SK-MEL-5 (cell line): Measurements from ENCODE around the gene CABLES1. TPM values are rescaled to one million over a fixed set of nuclear protein-coding genes. Genes with fewer than 3 reads are reported as not detected.

ENCODE experiments used
- DNase-seq: peaks from one replicate; pipeline ENCODE4 v3.0.0-alpha.2; 2016; ENCODE audit warnings: low read depth, low spot score
- in situ Hi-C: cut with HindIII; loops from 2 replicates; pipeline ENCODE4 v1.10.0; 2016; ENCODE audit warnings: low sequenced_read_pairs, high pct_unique_total_duplicates, low pct_unique_long_range_greater_than_20kb
- total RNA-seq: library from RNA; depleted of rRNA; stranded (reverse); fragments of >200 nt; shearing (Covaris generic); gene quantifications from 2 replicates; pipeline ENCODE4 v1.2.3, GENCODE V29; 2014

The CABLES1 gene
- total RNA-seq, 1 experiment from 2014 or later = 101 TPM

DNA sequence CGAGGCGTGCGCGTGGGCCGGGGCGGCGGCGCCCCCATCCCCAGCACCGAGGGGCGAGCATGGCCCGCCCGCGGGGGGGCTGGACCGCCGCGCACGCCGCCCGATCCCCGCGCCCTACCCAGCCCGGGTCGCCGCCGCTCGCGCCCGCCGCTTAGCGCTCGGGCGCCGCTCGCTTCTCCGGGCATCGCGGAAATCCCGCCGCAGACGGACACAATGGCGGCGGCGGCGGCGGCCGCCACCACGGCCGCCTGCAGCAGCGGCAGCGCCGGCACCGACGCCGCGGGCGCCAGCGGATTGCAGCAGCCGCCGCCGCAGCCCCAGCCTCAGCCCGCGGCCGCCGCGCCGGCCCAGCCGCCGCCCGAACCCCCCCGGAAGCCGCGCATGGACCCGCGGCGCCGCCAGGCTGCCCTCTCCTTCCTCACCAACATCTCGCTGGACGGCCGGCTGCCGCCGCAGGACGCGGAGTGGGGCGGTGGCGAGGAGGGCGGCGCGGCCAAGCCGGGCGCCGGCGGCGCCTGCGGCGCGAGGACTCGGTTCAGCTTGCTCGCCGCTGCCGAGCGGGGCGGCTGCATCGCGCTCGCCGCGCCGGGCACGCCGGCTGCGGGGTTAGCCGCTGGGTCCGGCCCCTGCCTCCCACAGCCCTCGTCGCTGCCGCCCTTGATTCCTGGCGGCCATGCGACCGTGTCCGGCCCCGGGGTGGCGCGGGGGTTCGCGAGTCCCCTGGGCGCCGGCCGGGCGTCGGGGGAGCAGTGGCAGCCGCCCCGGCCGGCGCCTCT, 453 bp downstream of the CABLES1 start:
- in situ Hi-C loops = no loop called here
- DNase-seq = no peak

GRCh38 chr18:23136326-23137096, 1.2 kb downstream of the CABLES1 start:
- DNase-seq = peak; percentile 30
- in situ Hi-C loops = no loop called here

GRCh38 chr18:23137097-23137635, 1.9 kb downstream of the CABLES1 start:
- in situ Hi-C loops = no loop called here
- DNase-seq = no peak

GRCh38 chr18:23137788-23138216, 2.5 kb downstream of the CABLES1 start:
- in situ Hi-C loops = no loop called here
- peak; percentile 48 for DNase-seq

GRCh38 chr18:23138471-23138870, 3.2 kb downstream of the CABLES1 start:
- in situ Hi-C loops = no loop called here
- no peak for DNase-seq

DNA sequence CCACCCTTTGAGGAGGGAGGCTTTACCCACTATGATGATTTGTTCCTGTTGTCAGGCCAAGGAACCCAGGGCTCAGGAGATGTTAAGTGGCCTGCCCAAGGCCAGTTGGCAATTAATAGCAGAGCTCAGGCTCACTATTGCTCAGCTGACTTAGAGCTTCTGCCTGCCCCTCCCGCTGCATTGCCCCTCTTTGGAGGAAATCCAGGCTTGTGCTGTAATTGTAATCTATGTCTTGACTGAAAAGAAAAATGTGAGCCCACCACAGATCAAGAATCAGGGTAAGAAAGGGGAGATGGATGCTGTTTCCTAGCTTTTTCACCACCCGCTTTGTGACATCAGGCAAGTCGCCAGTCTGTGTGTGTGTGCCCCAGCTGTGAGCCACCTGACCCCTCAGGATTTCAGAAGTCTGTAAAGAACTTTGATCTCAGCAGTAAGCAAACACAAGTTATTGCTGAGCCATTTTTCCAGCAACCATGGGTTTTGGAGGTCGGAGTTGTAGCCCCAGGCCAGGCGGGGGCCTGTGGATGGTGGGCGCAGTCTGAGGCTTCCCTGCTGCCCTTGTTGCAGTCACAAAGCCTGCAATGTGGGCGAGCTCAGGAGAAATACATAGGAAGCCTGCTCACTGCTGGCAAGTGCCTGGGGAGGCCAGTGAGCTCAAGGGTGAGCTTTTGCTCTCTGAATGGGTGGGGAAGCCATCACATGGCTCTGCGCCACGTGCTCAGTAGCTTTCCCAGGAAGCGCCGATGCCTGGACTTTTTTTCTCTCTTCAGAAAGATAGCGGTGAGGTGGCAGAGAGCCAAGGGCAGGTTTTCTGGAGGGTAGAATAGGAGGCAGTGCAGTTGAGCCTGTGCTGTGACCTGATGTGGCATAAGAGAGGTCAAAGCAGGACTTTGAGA, 6.1 kb downstream of the CABLES1 start:
- in situ Hi-C loops = no loop called here
- DNase-seq = peak; percentile 80

- no peak for DNase-seq
- in situ Hi-C loops = no loop called here
Measured at GRCh38 chr18:23142251-23142929, 7.1 kb downstream of the CABLES1 start.

DNA sequence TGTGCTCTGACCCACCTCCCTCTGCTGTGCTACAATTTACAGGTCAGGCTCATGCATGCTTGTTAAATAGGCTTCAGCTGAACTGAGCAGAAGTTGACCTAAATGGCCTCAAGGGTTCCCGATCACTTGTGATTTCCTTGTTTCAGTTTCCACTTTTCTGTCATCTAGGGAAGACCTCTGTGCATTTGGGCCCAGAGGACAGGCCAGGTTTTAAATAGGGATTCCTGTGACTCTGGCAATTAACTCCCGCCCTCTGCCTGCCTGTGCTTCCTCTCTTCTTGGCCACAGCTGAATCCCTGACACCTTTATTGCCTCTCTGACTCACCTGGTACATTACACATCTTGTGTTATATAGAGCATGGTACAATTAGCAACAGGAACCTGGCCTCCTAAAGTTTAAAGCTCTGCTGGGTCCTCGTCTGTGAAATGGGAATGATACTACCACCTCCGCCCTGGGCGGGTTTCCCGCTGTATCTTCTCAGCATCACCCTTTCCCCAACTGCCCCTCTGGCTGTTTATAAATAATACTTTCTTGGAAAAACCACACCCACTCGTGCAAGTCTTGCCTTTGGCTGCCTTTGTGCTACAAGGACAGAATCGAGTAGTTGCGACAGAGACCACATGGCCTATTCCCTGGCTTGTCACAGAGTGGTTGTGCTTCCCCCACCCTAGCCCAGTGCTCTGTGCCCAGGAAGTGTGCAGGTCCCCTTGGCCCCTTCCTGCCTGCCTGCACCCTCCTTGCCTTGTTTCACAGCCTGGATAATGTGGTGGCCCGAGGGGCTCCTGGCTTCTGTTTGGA, 7.9 kb downstream of the CABLES1 start:
- DNase-seq = peak; percentile 56

DNA sequence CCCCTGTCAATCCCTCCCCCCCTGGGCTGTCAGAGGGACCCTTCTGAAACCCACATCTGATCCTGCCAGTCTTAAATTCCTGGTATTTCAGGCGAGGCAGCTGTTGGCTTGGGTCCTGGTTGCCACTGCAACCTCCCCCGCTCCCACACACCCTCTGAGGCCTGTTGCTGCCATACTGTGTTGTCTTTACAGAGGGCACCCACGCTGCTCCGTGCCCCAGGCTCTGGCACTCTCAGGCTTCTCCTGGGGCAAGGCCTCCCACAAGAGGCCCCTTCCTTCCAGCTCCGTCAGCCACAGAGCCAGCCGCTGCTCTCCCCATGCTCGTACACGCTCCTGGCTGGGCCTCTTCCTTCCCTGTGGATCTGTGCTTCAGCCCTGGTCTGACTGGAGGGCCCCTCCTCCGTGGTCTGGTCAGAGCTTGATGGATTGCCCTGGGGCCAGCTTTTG, 8.6 kb downstream of the CABLES1 start:
- DNase-seq = peak; percentile 46
- in situ Hi-C loops = no loop called here

More for the DNA sequence above, 7.9 kb downstream of the CABLES1 start:
- in situ Hi-C loops = no loop called here

DNA sequence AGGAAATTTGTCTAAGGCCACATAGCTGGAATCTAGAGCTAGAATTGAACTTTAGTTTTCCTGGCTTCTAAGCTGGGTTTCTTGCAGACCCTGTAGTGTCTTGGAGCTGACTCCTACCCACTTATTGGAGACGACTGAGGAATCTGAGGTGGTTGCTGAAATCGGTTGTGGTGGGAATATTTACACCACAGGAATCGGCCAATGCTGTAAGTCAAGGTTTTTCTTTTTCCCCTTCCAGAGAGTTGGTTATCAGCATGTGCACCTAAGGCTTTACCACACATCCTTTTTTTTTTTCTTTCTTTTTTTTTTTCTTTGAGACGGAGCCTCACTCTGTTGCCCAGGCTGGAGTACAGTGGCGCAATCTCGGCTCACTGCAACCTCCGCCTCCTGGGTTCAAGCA, 9.4 kb downstream of the CABLES1 start:
- in situ Hi-C loops = no loop called here
- no peak for DNase-seq

GRCh38 chr18:23145621-23146020, 10.3 kb downstream of the CABLES1 start:
- in situ Hi-C loops = no loop called here

DNA sequence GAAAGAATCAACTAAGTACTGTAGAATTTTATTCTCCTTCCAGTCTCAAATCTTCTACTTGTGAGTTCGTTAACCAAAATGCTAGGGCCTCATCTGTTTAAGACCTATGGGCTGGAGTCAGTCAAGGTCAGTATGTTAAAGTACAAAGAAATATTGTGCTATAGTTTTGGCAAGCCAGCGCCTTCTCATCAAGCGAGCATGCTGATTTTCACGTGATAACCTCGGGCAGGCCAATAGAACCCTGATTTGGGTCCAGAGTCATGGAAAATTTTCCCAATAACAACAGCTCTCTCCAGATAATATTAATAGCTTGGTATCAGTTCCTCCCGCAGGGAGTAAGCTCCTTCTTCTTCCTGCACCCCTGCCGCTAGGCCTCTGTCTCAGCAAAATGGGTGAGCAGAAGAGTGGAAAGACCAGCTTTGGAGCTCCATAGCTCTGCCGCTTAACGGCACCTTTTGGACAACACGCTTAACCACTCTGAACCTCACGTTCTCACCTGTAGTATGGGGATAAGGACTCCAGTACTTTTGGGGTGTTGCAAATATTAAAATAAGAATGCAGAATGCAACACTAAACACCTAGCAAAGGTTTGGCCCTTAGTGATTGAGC, 11.7 kb downstream of the CABLES1 start:
- in situ Hi-C loops = no loop called here
- peak; percentile 95 for DNase-seq

More at GRCh38 chr18:23145621-23146020, 10.3 kb downstream of the CABLES1 start:
- DNase-seq = no peak

GRCh38 chr18:23148382-23148781, 13.1 kb downstream of the CABLES1 start:
- no peak for DNase-seq
- in situ Hi-C loops = no loop called here

DNA sequence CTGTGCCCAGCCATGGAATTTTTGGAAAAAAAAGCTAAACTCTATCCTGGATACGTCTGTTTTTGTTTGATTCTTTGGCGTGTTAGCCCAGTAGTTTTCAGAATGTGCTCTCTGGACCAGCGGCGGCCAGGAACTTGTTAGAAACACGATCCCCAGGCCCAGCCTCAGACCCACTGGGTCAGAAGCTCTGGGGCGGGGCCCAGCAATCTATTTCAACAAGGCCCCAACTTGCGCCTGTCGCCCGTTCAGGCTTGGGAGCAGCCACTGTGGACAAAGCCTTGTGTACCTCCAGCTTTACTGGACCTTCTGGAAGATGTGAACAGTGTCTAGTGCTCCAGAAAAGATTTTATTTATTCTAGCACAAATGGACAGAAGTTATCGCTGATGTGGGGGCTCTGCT, 14.3 kb downstream of the CABLES1 start:
- no peak for DNase-seq
- in situ Hi-C loops = no loop called here

GRCh38 chr18:23151414-23152099, 16.3 kb downstream of the CABLES1 start:
- no peak for DNase-seq
- in situ Hi-C loops = no loop called here
